Left cardiac atrium (tissue), 2 donors: Measurements from ENCODE around the gene TRAF4. TPM values are rescaled to one million over a fixed set of nuclear protein-coding genes. Genes with fewer than 3 reads are reported as not detected.

ENCODE experiments used
- total RNA-seq, 2 donors: library from RNA; stranded (reverse); fragmentation: NEBNext Ultra II Directional; extraction: Animal tissue kit (Norgen Biotek cat#: 25700); gene quantifications; one replicate each; pipeline ENCODE4 v1.2.1, GENCODE V29; 2021
- donor health status: DM: no; HTN: yes; CAD: no; lungs with severe emphysema.
- donor health status: DM: yes; HTN: yes; CAD: no.

Gene TRAF4
- total RNA-seq, 2 donors from 2014 or later: 6.6 to 9.8 TPM

Other genes starting within 250 kb of the TRAF4 start
- not detected for gene FOXN1, start 237.7 kb upstream of the TRAF4 start, total RNA-seq
- 10 to 100 TPM; 13.6 to 23.6 TPM for gene UNC119, start 191.4 kb upstream of the TRAF4 start, total RNA-seq
- gene PIGS, start 172.5 kb upstream of the TRAF4 start, total RNA-seq: 10 to 100 TPM; 39.9 to 41.4 TPM
- gene ALDOC, start 167.1 kb upstream of the TRAF4 start, total RNA-seq: 100 to 1,000 TPM; 138 to 164 TPM
- gene SPAG5, start 145.0 kb upstream of the TRAF4 start, total RNA-seq: 1 to 10 TPM in 1 of 2 donors, under 1 TPM in 1; 0.97 to 2.7 TPM
- gene RSKR, start 129.8 kb upstream of the TRAF4 start, total RNA-seq: 1 to 10 TPM; 4.4 to 5.8 TPM
- gene BLTP2, start 98.9 kb upstream of the TRAF4 start, total RNA-seq: 10 to 100 TPM; 83.6 to 93.3 TPM
- gene SDF2, start 82.1 kb upstream of the TRAF4 start, total RNA-seq: 10 to 100 TPM; 32.9 to 33.7 TPM
- 10 to 100 TPM; 35.6 to 47.2 TPM for gene SUPT6H, start 81.8 kb upstream of the TRAF4 start, total RNA-seq
- gene PROCA1, start 32.1 kb upstream of the TRAF4 start, total RNA-seq: 1 to 10 TPM in 1 of 2 donors, under 1 TPM in 1; 0.97 to 1.6 TPM
- 10 to 100 TPM; 37.2 to 53.8 TPM for gene RAB34, start 26.1 kb upstream of the TRAF4 start, total RNA-seq
- gene RPL23A, start 24.0 kb upstream of the TRAF4 start, total RNA-seq: 100 to 1,000 TPM; 894 to 914 TPM
- 1 to 10 TPM; 3.5 to 3.7 TPM for gene TLCD1, start 17.8 kb upstream of the TRAF4 start, total RNA-seq
- 1 to 10 TPM in 1 of 2 donors, under 1 TPM in 1; 0.85 to 1.3 TPM for gene NEK8, start 15.2 kb upstream of the TRAF4 start, total RNA-seq
- gene FAM222B, start 98.8 kb downstream of the TRAF4 start, total RNA-seq: 10 to 100 TPM; 15.7 to 18.8 TPM
- 10 to 100 TPM; 29.0 to 30.2 TPM for gene ERAL1, start 111.0 kb downstream of the TRAF4 start, total RNA-seq
- gene FLOT2, start 153.7 kb downstream of the TRAF4 start, total RNA-seq: 100 to 1,000 TPM in 1 of 2 donors, 10 to 100 TPM in 1; 89.9 to 107 TPM
- 1 to 10 TPM; 2.8 to 3.7 TPM for gene DHRS13, start 159.1 kb downstream of the TRAF4 start, total RNA-seq
- 10 to 100 TPM; 18.8 to 23.4 TPM for gene PHF12, start 207.5 kb downstream of the TRAF4 start, total RNA-seq